Ascending aorta (tissue), 2 donors: ENCODE measurements around the gene CATSPERD. TPM values are rescaled to one million over a fixed set of nuclear protein-coding genes. Genes with fewer than 3 reads are reported as not detected.
"Not testable (repeated sequence)": the region's sequence is repeated elsewhere in the genome, so short reads cannot be mapped to it uniquely, and the experiment has no call there.

Source experiments
- DNase-seq, 2 donors: peaks; one replicate each; pipeline ENCODE4 v3.0.0-alpha.2; 2019; ENCODE audit warnings: low spot score in 2 of 2
- H3K27ac ChIP-seq, 2 donors: fragments of 200-600 bp; sonication (generic); one replicate each; pipeline ENCODE4 v1.5.1; 2016 to 2017; ENCODE audit warnings: mild to moderate bottlenecking in 1 of 2
- H3K27me3 ChIP-seq: fragments of 200-600 bp; sonication (generic); one replicate; pipeline ENCODE4 v1.5.1; 2017
- H3K36me3 ChIP-seq, 2 donors: fragments of 200-600 bp; sonication (generic); one replicate each; pipeline ENCODE4 v1.5.1; 2016
- H3K4me1 ChIP-seq, 2 donors: fragments of 200-600 bp; sonication (generic); one replicate each; pipeline ENCODE4 v1.5.1; 2016 to 2017; ENCODE audit warnings: mild to moderate bottlenecking in 1 of 2
- H3K4me3 ChIP-seq, 2 donors: fragments of 200-600 bp; sonication (generic); one replicate each; pipeline ENCODE4 v1.5.1; 2016 to 2017; ENCODE audit warnings: mild to moderate bottlenecking in 1 of 2
- H3K9me3 ChIP-seq, 2 donors: fragments of 200-600 bp; sonication (generic); one replicate each; pipeline ENCODE4 v1.5.1; 2016
- intact Hi-C: fragments of 100-400 bp; cut with DNase I; formaldehyde crosslinking; loops from one replicate; pipeline ENCODE4 v1.15.1; 2023
- total RNA-seq: library from RNA; depleted of rRNA; stranded (reverse); fragments of >200 nt; gene quantifications from one replicate; pipeline ENCODE4 v1.1.0, GENCODE V29; 2016
- TF ChIP-seq, protein P1 (sequence below), 3 experiments: fragments of 200-600 bp in 2 of 3; fragments of 450-650 bp in 1 of 3; sonication (generic) in 2 of 3; IDR thresholded peaks; one replicate each; pipeline ENCODE4 v1.5.1; 2016 to 2019; ENCODE audit warnings: antibody characterized with exemption in 3 of 3, mild to moderate bottlenecking in 1 of 3, moderate library complexity in 1 of 3

CATSPERD gene
- total RNA-seq, 1 donor from 2014 or later: not detected

DNA sequence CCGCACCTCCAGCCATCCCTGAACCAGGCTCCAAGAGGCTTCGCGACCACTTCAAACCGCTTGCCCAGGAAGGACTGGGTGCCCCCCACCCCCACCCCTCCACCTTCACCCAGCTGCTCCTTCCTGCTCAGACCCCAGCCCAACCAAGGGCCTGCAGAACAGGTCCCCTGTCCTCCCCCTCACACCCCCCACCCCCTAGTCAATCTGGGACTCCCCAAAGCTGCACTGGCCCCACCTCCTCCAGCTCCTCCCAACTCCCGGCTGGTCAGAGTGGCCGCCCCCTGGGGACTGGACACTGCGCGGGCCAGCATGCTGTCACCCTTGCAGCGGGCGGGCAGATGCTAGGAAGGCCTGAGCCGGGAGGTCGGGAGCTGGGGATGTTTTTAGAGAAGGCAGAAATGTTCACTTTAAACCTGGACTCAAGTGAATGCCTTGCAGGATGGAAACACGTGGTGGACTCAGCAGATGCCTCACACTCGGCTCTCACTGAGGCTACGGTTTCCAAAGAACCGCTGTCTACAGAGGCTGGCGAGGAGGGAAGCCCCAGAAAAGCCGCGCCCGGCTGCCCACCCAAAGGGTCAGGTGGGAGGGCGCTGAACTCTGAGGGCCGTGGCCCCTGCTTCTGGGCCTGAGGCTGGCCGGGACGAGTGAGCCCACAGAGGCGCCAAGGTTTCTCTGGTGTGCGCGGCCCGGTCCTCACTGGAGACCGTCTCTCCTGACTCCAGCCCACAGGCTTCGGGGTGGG, 22.4 kb upstream of the CATSPERD start:
- DNase-seq: no peak
- H3K4me3 ChIP-seq: no peak overlapping the region
- TF ChIP-seq, protein P1, sequence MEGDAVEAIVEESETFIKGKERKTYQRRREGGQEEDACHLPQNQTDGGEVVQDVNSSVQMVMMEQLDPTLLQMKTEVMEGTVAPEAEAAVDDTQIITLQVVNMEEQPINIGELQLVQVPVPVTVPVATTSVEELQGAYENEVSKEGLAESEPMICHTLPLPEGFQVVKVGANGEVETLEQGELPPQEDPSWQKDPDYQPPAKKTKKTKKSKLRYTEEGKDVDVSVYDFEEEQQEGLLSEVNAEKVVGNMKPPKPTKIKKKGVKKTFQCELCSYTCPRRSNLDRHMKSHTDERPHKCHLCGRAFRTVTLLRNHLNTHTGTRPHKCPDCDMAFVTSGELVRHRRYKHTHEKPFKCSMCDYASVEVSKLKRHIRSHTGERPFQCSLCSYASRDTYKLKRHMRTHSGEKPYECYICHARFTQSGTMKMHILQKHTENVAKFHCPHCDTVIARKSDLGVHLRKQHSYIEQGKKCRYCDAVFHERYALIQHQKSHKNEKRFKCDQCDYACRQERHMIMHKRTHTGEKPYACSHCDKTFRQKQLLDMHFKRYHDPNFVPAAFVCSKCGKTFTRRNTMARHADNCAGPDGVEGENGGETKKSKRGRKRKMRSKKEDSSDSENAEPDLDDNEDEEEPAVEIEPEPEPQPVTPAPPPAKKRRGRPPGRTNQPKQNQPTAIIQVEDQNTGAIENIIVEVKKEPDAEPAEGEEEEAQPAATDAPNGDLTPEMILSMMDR (IDR thresholded peaks at IDR 0.05): no peak
- no peaks in the 10 kb centered on the region for H3K9me3 ChIP-seq
- H3K27me3 ChIP-seq: no peaks in the 10 kb centered on the region
- H3K36me3 ChIP-seq: peaks cover 73 to 78% of the 10 kb centered on the region in 2 donors
- no peak overlapping the region for H3K27ac ChIP-seq
- intact Hi-C loops: no loop called here
- H3K4me1 ChIP-seq: no peaks in the 10 kb centered on the region

DNA sequence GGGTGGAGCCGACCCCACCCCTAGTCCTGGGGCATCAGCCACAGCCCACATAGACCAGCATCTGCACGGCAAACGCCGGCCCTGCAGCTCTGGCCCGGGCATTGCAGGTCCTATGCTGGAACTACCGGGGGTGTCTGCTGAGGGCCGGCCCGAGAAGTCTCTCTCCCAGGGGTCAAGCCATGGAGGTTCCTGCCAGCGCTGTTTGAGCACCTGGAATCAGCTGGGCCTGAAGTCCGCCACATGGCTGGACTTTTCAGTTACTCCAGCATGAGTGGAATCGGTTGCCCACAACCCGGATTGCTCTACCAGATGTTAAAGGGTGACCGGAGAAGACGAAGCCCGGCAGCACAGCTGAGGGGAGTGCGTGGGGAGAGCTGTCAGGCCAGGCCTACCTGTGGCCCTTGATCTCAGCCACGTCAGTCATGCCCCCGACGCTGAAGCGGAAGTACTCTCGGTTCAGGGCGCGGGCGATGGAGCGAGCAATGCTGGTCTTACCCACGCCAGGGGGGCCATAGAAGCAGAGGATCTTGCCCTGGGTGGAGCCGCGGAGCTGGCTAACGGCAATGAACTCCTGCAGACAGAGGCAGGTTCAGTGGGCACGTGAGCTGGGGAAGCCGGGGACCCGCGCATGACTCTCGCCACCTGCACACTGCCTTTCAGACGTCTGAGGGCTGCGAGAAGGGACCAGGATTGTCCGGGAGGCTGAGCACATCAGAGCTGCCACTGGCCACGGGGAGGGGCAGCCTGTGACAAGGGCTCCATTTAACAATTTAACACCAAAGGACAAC, 21.6 kb upstream of the CATSPERD start:
- Histone ChIP-seq H3K27ac (no peak overlapping the region), H3K9me3 (no peaks in the 10 kb centered on the region), H3K36me3 (peaks cover 72 to 78% of the 10 kb centered on the region in 2 donors), H3K4me3 (no peak overlapping the region), H3K27me3 (no peaks in the 10 kb centered on the region), H3K4me1 (no peaks in the 10 kb centered on the region)
- intact Hi-C loops: no loop called here
- TF ChIP-seq, protein P1 (IDR thresholded peaks at IDR 0.05): no peak
- no peak for DNase-seq

DNA sequence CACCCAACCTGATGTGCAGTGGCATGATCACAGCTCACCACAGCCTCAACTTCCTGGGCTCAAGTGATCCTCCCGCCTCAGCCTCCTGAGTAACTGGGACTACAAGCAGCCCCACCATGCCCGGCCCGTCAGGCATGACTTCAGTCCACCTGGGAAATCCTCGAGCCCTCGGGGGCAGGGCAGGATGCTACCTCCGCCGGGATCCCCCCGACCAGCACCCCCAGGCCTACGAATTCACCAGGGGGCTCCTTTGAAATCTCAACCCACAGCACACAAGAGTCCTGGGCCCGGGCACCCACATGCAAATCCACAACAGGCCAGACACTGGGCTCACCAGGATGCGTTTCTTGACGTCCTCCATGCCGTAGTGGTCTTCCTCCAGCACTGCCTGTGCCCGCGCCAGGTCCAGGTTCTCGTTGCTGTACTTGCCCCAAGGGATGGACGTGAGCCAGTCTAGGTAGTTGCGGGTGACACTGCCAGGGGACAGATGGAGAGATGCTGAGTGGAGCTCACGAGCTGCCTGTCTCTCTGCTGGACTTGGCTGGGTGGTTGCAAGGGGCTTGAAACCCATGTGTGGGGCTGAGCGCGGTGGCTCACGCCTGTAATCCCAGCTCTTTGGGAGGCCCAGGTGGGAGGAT, 19.9 kb upstream of the CATSPERD start:
- TF ChIP-seq, protein P1 (IDR thresholded peaks at IDR 0.05): no peak
- DNase-seq: no peak
- no peaks in the 10 kb centered on the region for H3K9me3 ChIP-seq
- no peak overlapping the region for H3K27ac ChIP-seq
- peaks cover 70 to 76% of the 10 kb centered on the region in 2 donors for H3K36me3 ChIP-seq
- no peak overlapping the region for H3K4me3 ChIP-seq
- H3K4me1 ChIP-seq: no peaks in the 10 kb centered on the region
- no peaks in the 10 kb centered on the region for H3K27me3 ChIP-seq
- intact Hi-C loops: no loop called here

DNA sequence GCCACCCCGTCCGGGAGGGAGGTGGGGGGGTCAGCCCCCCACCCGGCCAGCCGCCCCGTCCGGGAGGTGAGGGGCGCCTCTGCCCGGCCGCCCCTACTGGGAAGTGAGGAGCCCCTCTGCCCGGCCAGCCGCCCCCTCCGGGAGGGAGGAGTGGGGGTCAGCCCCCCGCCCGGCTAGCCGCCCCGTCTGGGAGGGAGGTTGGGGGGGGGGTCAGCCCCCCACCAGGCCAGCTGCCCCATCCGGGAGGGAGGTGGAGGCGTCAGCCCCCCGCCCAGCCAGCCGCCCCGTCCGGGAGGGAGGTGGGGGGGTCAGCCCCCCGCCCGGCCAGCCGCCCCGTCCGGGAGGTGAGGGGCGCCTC, 18.4 kb upstream of the CATSPERD start:
- H3K27me3 ChIP-seq: not testable (repeated sequence)
- H3K36me3 ChIP-seq: peaks cover 69 to 76% of the 10 kb centered on the region in 2 donors

DNA sequence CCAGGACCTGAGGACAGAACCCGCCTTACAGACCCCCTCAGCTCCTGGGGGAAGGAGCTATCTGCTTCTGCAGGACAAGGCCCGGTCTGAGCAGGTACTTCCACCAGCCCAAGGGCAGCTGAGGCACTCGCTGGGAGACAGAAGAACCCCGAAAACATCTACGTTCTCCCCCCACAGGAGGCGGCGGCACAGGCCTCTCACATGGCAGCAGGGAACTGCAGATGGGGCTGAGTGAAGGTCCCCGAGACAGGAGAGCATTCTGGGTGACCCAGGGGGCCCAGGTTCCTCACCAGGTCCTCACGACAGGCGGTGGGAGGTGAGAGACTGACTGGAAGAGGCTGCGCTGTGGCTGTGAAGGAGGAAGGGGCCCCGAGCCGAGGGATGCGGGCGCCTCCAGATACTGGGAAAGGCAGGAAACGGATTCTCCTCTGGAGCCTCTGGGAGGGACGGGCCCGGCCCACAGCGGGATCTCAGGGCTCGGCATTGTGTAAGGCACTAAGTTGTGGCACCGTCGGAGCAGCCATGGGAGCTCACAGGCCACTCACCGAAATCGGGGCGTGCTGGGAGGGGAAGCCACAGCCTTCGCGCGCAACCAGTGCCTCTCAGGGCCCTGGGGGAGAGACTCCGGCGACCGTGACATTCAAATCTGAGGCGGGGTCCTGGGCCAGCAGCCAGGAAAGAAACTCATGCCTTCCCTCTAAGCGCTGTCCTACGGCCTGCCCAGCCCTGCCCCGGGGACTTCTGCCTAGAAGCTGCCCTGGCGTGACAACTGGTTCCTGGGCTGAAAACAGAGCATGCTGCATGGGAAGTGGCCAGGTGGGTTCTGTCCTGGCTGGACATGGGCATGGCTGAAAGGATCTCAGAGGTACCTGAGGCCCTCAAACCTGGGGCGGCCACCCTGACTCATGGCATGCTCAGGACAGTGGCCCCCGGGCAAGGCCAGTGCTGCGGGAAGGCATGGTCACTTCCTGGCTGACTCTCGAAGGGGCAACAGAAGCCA, 16.3 kb upstream of the CATSPERD start:
- DNase-seq: no peak
- H3K9me3 ChIP-seq: no peaks in the 10 kb centered on the region
- H3K27me3 ChIP-seq: no peaks in the 10 kb centered on the region
- H3K36me3 ChIP-seq: peaks cover 76 to 80% of the 10 kb centered on the region in 2 donors
- intact Hi-C loops: no loop called here
- H3K27ac ChIP-seq: no peak overlapping the region
- no peaks in the 10 kb centered on the region for H3K4me1 ChIP-seq
- TF ChIP-seq, protein P1 (IDR thresholded peaks at IDR 0.05): no peak
- H3K4me3 ChIP-seq: no peak overlapping the region

More for the DNA sequence above, 18.4 kb upstream of the CATSPERD start:
- H3K27ac ChIP-seq, H3K4me1 ChIP-seq, DNase-seq, H3K9me3 ChIP-seq, intact Hi-C loops, H3K4me3 ChIP-seq: not testable (repeated sequence)
